A549 (cell line): Measurements from ENCODE around the gene MEF2D. TPM values are rescaled to one million over a fixed set of nuclear protein-coding genes. Genes with fewer than 3 reads are reported as not detected.
A peak's percentile ranks its signal among the peaks of the same experiment; 100 is the strongest.

Experiments
- ATAC-seq, 2 experiments: fragments of 200-7000 bp in 1 of 2; fragments of >200 bp in 1 of 2; cut with Nextera tagmentation in 1 of 2; cut with Tn5 transposase in 1 of 2; 3 replicates each; pipeline versions ENCODE4 v1.8.0 to v1.9.1; 2018 to 2020; ENCODE audit warnings: mild to moderate bottlenecking in 1 of 2, moderate library complexity in 1 of 2
- CTCF ChIA-PET: fragments of 300-600 bp; sonication (Branson Sonifier 250); formaldehyde crosslinking; extraction: SDS; loops from one replicate; lab custom pipeline; 2021; ENCODE audit warnings: antibody characterized with exemption, inconsistent platforms; lab: Yijun Ruan, JAX
- POLR2A ChIA-PET: fragments of 350-600 bp; formaldehyde crosslinking; extraction: SDS; loops from one replicate; lab custom pipeline; 2021; ENCODE audit warnings: antibody characterized with exemption, inconsistent platforms; lab: Yijun Ruan, JAX
- DNase-seq, 2 experiments: peaks; one replicate each; pipeline versions ENCODE4 v3.0.0 to v3.0.0-alpha.2; 2011 to 2016; ENCODE audit warnings: low read depth in 1 of 2, low spot score in 1 of 2
- FAIRE-seq: peaks from 2 replicates; lab custom pipeline; 2011; peaks lifted over from hg19 to GRCh38; lab: Jason Lieb, UNC
- H3K27ac ChIP-seq, 2 experiments: fragments of >200 bp; sonication (Bioruptor Twin); formaldehyde crosslinking; 3 replicates each; pipeline ENCODE4 v1.5.1; 2016 to 2017
- H3K4me1 ChIP-seq: fragments of >200 bp; sonication (Bioruptor Twin); formaldehyde crosslinking; 3 replicates; pipeline ENCODE4 v1.6.1; 2016
- H3K4me2 ChIP-seq: fragments of >200 bp; sonication (Bioruptor Twin); formaldehyde crosslinking; 3 replicates; pipeline ENCODE4 v1.6.1; 2016
- H3K4me3 ChIP-seq: fragments of >200 bp; sonication (Bioruptor Twin); formaldehyde crosslinking; 3 replicates; pipeline ENCODE4 v1.5.1; 2016
- H3K9me3 ChIP-seq: fragments of >200 bp; sonication (Bioruptor Twin); formaldehyde crosslinking; 3 replicates; pipeline ENCODE4 v1.6.1; 2016
- BHLHE40 ChIP-seq: IDR thresholded peaks from 2 replicates; pipeline ENCODE4 v1.6.1; 2012; ENCODE audit warnings: low read depth, low read length, inconsistent platforms
- CBX8 ChIP-seq: fragments of 200-600 bp; sonication (generic); IDR thresholded peaks from 2 replicates; pipeline ENCODE4 v1.6.1; 2016
- CHD4 ChIP-seq: fragments of 200-600 bp; sonication (generic); IDR thresholded peaks from 2 replicates; pipeline ENCODE4 v1.6.1; 2016; ENCODE audit warnings: antibody characterized with exemption, mild to moderate bottlenecking, borderline replicate concordance
- EHMT2 ChIP-seq: fragments of 200-600 bp; sonication (generic); IDR thresholded peaks from 2 replicates; pipeline ENCODE4 v1.6.1; 2016; ENCODE audit warnings: antibody characterized with exemption, low read depth, mild to moderate bottlenecking, moderate library complexity
- ELK1 ChIP-seq: fragments of 150-350 bp; IDR thresholded peaks from 2 replicates; pipeline ENCODE4 v1.6.1; 2014; ENCODE audit warnings: low read depth, mild to moderate bottlenecking, low read length
- ESRRA ChIP-seq: fragments of 150-350 bp; IDR thresholded peaks from 2 replicates; pipeline ENCODE4 v1.6.1; 2014; ENCODE audit warnings: mild to moderate bottlenecking, low read length, borderline replicate concordance
- FOXS1 ChIP-seq: fragments of 250-450 bp; sonication (Bioruptor Pico); IDR thresholded peaks from 2 replicates; pipeline ENCODE4 v1.5.0; 2020; ENCODE audit warnings: mild to moderate bottlenecking, moderate library complexity
- HES2 ChIP-seq: fragments of >200 bp; sonication (Bioruptor Twin); formaldehyde crosslinking; IDR thresholded peaks from 2 replicates; pipeline ENCODE4 v1.6.1; 2016
- HEYL ChIP-seq: fragments of 250-450 bp; sonication (Bioruptor Pico); IDR thresholded peaks from 2 replicates; pipeline ENCODE4 v1.8.0; 2021; ENCODE audit warnings: mild to moderate bottlenecking, moderate library complexity
- HMGXB4 ChIP-seq: fragments of 250-450 bp; sonication (Bioruptor Pico); IDR thresholded peaks from 2 replicates; pipeline ENCODE4 v1.5.0; 2021; ENCODE audit warnings: mild to moderate bottlenecking, moderate library complexity, borderline replicate concordance
- HOXA7 ChIP-seq: fragments of 250-450 bp; sonication (Bioruptor Pico); IDR thresholded peaks from 2 replicates; pipeline ENCODE4 v1.5.0; 2020; ENCODE audit warnings: mild to moderate bottlenecking, moderate library complexity
- HOXB5 ChIP-seq: fragments of 250-450 bp; sonication (Bioruptor Pico); IDR thresholded peaks from 2 replicates; pipeline ENCODE4 v1.5.0; 2020; ENCODE audit warnings: mild to moderate bottlenecking, moderate library complexity
- MAFK ChIP-seq: fragments of 450-650 bp; IDR thresholded peaks from 2 replicates; pipeline ENCODE4 v1.6.1; 2014; ENCODE audit not compliant: partially characterized antibody
- MAZ ChIP-seq: fragments of 150-350 bp; IDR thresholded peaks from 2 replicates; pipeline ENCODE4 v1.6.1; 2014; ENCODE audit warnings: antibody characterized with exemption, low read depth, low read length, borderline replicate concordance
- PBX3 ChIP-seq: IDR thresholded peaks from 2 replicates; pipeline ENCODE4 v1.6.1; 2012
- PHF8 ChIP-seq: fragments of 200-600 bp; sonication (generic); IDR thresholded peaks from 2 replicates; pipeline ENCODE4 v1.6.1; 2016; ENCODE audit warnings: low read depth, mild to moderate bottlenecking, antibody characterized with exemption, moderate library complexity, borderline replicate concordance
- POLR2A ChIP-seq: IDR thresholded peaks from 2 replicates; pipeline ENCODE4 v1.6.1; 2012; ENCODE audit warnings: mild to moderate bottlenecking, low read length
- POLR2AphosphoS2 ChIP-seq: conservative IDR thresholded peaks from 2 replicates; pipeline ENCODE4 v1.6.1; 2012; ENCODE audit warnings: low read length, improper control_type of control experiment, inconsistent platforms
- REST ChIP-seq: fragments of 200-600 bp; sonication (generic); IDR thresholded peaks from 2 replicates; pipeline ENCODE4 v1.6.1; 2016; ENCODE audit warnings: antibody characterized with exemption, mild to moderate bottlenecking, moderate library complexity
- RFX5 ChIP-seq: fragments of 450-650 bp; IDR thresholded peaks from 2 replicates; pipeline ENCODE4 v1.7.1; 2014; ENCODE audit warnings: antibody characterized with exemption, mild to moderate bottlenecking, moderate library complexity
- SMC3 ChIP-seq: fragments of >200 bp; sonication (Bioruptor Twin); formaldehyde crosslinking; IDR thresholded peaks from 3 replicates; pipeline ENCODE4 v1.6.1; 2018; ENCODE audit warnings: inconsistent platforms
- TP53 ChIP-seq: fragments of 250-450 bp; sonication (Bioruptor Pico); IDR thresholded peaks from 2 replicates; pipeline ENCODE4 v1.5.0; 2021; ENCODE audit warnings: mild to moderate bottlenecking, moderate library complexity
- USF2 ChIP-seq: fragments of 450-650 bp; IDR thresholded peaks from 2 replicates; pipeline ENCODE4 v1.6.1; 2014; ENCODE audit warnings: antibody characterized with exemption
- ZFP36 ChIP-seq: fragments of 450-650 bp; IDR thresholded peaks from 2 replicates; pipeline ENCODE4 v1.6.1; 2014; ENCODE audit warnings: borderline replicate concordance; ENCODE audit not compliant: partially characterized antibody
- ZNF302 ChIP-seq: fragments of 250-450 bp; sonication (Bioruptor Pico); IDR thresholded peaks from 2 replicates; pipeline ENCODE4 v1.9.0; 2021; ENCODE audit warnings: inconsistent platforms, mild to moderate bottlenecking, moderate library complexity
- WGBS: methylation state at CpG from one replicate; pipeline ENCODE4 v1.1.6; 2017; ENCODE audit errors: missing lambda C conversion rate; 5-methylcytosine and 5-hydroxymethylcytosine counted together
- polyA plus RNA-seq, 4 experiments: library from polyadenylated mRNA; depleted of rRNA in 3 of 4; stranded (reverse); fragments of >200 nt; fragmentation: RNase III in 1 of 4; extraction: RNeasy Plus Mini Kit Qiagen cat#74134 plus additional on column Dnase treatment in 1 of 4; gene quantifications; 2 replicates in 3 of 4; 3 replicates in 1 of 4; pipeline ENCODE4 v1.2.3, GENCODE V29; 2011 to 2017

Gene MEF2D
- polyA plus RNA-seq, 2 of the 4 experiments (the other 2 are of a cell fraction), result 16.8 to 23.4 TPM

- DNase-seq, result no peak
- 0 out of 6 replicates have a peak, but pooled peaks of 1 of the 2 experiments have one; percentile 2 for ATAC-seq
- no peak overlapping the region for H3K4me2 ChIP-seq
- no peak for FAIRE-seq
- H3K27ac ChIP-seq, result peak overlapping the region in 1 of 2 experiments; percentile 3; a peak in 1 of 6 replicates
- CTCF ChIA-PET, result interaction anchor here (0.6 to 5.9 kb wide), 6 partner anchors 12 to 122 kb away, joined by 3 to 55 read pairs (median 10); partner anchors contain the start of gene MEF2D
- 95% methylated on average over 17 of the region's 17 CpGs for WGBS
- H3K4me1 ChIP-seq, result peaks cover 51% of the 10 kb centered on the region
- H3K4me3 ChIP-seq, result no peak overlapping the region
- no peak for TF ChIP-seq EHMT2
- no peak for TF ChIP-seq SMC3
- no peak for TF ChIP-seq ELK1
- no peak for TF ChIP-seq ESRRA
- TF ChIP-seq POLR2AphosphoS2, result peak; percentile 53; the same call in 1 of the 2 replicates
- peak; percentile 20; the same call in 1 of the 2 replicates for TF ChIP-seq USF2
- no peak for TF ChIP-seq ZFP36
- TF ChIP-seq HEYL (CRISPR knock-in tag), result no peak
- H3K9me3 ChIP-seq, result no peaks in the 10 kb centered on the region
- POLR2A ChIA-PET, result no interaction called here
These were observed 38.6 kb downstream of the MEF2D start for GRCh38 chr1:156461781-156462647.

GRCh38 chr1:156461109-156461508 is 39.5 kb downstream of the MEF2D start:
- Histone ChIP-seq H3K4me1 (peaks cover 45% of the 10 kb centered on the region), H3K27ac (peak overlapping the region in 1 of 2 experiments; percentile 11; a peak in 1 of 6 replicates), H3K4me3 (no peak overlapping the region), H3K4me2 (no peak overlapping the region), H3K9me3 (no peaks in the 10 kb centered on the region)
- 80% methylated on average over 4 of the region's 4 CpGs for WGBS
- DNase-seq (no peak), ATAC-seq (no peak), FAIRE-seq (no peak)
- ChIA-PET POLR2A (interaction anchor here (1.1 kb wide), 1 partner anchor 40 kb away, joined by 4 read pairs; no protein-coding TSS in a partner anchor), CTCF (interaction anchor here (0.6 to 5.9 kb wide), 9 partner anchors 8 to 123 kb away, joined by 3 to 55 read pairs (median 5); partner anchors contain the start of gene MEF2D)
- no peak for TF ChIP-seq ZNF302
- TF ChIP-seq RFX5, result no peak
- no peak for TF ChIP-seq HES2
- no peak for TF ChIP-seq REST
- no peak for TF ChIP-seq FOXS1 (CRISPR knock-in tag)
- no peak for TF ChIP-seq BHLHE40
- TF ChIP-seq USF2, result no peak
- TF ChIP-seq PBX3, result no peak
- no peak for TF ChIP-seq CHD4
- TF ChIP-seq MAFK, result no peak
- no peak for TF ChIP-seq TP53
- no peak for TF ChIP-seq CBX8
- TF ChIP-seq PHF8, result no peak
- no peak for TF ChIP-seq HOXB5 (CRISPR knock-in tag)
- no peak for TF ChIP-seq MAZ
- no peak for TF ChIP-seq HMGXB4
- TF ChIP-seq HOXA7 (CRISPR knock-in tag), result no peak
- no peak for TF ChIP-seq POLR2A
